HG02970 (cell line): ENCODE results near the gene FBXO22.
A peak's percentile ranks its signal among the peaks of the same experiment; 100 is the strongest.
"Not testable (repeated sequence)": the region's sequence is repeated elsewhere in the genome, so short reads cannot be mapped to it uniquely, and the experiment has no call there.

Experiments
- ATAC-seq: cut with Tn5 transposase; IDR thresholded peaks from one replicate; pipeline ENCODE4 v1.9.1; 2021; ENCODE audit warnings: mild to moderate bottlenecking, moderate library complexity, moderate number of reproducible peaks; ENCODE audit not compliant: unreplicated experiment, low FRiP score

FBXO22 gene

GRCh38 chr15:75903331-75904239, at the start of gene FBXO22:
TSS of gene FBXO22 (plus strand) at chr15:75903878. CDS start at chr15:75903964, 86 bp downstream.
- peak; percentile 92 for ATAC-seq

GRCh38 chr15:75857886-75858285, 45.8 kb upstream of the FBXO22 start:
- no peak for ATAC-seq

DNA sequence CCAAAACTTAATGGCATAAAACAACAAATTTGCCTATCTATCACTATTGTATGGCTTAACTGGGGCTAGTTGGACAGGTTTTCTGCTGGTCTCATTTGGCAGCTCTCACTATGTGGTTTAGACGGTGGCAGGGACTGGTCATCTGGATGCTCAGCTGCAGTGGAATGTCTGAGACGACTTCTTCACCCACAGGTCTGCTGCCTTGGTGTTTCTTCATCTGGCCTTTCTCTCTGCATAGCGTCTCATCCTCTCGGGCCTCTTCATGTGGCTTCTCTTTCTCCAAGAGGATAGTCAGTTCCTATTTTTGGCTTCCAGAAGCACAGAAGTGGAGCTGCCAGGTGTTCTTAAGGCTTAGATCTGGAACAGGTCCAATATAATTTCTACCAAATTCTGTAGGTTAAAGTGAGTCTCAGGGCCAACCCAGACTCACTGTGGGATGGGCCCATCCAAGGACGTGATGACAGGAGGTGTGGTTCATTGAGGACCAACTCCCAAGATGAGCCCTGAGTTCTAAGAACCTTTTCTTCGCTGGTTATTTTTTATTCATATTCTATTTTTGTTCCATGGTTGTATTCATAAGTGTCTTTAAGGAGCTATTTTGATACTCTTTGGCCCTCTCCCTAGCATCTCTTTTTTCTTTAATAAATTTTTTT, 41.8 kb upstream of the FBXO22 start:
- ATAC-seq: no peak

DNA sequence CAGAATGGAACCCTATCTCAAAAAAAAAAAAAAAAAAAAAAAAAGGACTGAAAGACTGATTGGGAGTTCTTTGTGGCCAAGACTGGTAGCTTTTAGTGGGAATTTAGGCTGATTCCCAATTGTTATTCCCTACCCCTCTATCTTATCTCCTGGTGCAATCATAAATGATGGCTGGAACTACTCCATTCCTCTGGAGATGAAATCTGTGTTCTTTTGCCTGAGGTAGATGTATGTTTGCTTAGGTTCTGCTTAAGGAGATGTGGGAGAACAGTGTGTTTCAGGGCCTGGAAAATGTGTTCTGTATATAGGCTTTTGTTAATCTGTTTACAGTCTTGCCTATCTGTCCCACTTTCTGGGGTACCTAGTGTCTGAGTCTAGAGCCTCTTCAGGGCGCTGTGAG, 40.9 kb upstream of the FBXO22 start:
- ATAC-seq: no peak

DNA sequence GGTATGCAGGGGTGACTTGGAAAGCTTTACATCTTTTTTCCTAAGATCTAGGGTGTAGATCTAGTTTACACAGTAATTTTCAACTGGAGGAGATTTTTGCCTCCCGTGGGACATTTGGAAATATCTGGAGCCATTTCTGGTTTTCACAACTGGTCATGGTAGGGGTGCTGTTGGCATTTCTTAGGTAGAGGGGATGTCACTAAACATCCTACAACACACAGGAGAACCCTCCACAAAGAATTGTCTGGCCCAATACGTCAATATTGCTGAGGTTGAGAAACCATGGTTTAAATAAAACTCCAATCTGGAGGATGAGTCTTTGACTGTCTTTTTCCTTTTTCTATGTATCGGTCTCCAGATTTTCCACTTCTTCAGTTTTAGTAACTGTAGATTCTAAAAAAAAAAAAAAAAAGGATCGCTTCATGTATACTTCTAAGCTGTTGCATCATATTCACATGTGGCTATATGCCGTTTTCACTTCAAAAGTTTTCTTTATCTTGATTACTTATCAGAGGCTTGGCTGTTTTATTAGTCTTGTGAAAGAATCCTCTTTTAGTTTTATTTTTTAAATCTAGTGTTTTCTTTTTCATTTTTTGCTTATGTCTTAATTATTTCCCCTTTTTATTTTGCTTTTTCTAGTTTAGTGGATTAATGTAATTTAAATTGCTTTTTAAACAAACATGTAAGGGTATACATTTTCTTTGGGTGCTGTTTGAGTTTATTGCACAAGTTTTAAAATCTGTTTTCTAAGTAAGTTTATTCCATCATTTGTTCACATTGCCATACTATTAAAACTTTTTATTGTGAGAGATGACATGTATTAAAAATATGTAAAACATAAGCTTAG, 39.2 kb upstream of the FBXO22 start:
- ATAC-seq: no peak

DNA sequence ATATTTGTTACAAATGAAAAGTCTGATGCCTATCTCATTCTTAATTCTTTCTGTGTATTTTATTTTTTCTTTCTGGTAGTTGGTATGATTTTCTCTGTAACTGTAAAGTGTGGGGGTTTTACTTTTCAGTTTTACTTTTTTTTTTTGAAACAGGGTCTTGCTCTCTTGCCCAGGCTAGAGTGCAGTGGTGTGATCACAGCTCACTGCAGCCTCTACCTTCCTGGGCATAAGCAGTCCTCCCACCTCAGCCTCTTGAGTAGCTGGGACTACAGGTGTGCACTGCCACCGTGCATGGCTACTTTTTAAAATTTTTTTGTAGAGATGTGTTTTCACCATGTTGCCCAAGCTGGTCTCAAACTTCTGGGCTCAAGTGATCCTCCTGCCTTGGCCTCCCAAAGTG, 37.6 kb upstream of the FBXO22 start:
- not testable (repeated sequence) for ATAC-seq

GRCh38 chr15:75866916-75867315, 36.8 kb upstream of the FBXO22 start:
- ATAC-seq: no peak

DNA sequence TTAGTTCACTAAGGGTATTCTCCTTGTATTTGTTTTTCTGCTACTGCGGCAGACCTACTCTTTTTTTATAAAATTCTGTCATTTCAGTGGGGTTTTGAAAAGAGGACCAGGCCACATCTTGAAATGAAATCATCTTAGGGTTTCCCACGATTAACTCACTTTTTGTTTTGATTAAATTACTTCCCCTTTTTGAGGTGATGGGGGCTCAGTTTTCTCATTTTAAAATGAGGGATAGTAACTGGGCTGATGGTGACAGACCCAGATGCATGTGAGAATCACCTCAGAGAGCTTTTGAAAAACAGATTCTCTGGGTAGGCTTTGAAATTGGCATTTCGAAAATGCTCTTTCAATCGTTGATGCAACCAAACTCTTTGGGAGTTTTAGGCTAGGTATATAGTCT, 36.2 kb upstream of the FBXO22 start:
- ATAC-seq: no peak

- no peak for ATAC-seq
These were observed 35.7 kb upstream of the FBXO22 start for GRCh38 chr15:75868019-75868418.

DNA sequence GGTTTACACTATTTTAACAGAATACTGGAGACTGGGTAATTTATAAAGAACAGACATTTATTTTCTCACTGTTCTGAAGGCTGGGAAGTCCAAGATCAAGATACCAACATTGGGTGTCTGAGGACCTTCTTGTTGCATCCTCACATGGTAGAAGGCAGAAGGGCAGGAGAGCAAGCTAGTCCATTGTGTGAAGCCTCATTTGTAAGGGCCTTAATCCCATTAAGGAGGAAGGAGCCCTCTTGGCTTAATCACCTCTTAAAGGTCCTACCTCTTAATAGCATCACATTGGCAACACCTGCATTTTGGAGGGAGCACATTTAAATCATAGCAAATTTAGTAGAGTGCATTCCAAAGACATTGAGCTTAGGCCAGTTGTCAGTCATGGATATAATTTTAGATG, 34.2 kb upstream of the FBXO22 start:
- ATAC-seq: no peak

GRCh38 chr15:75871589-75871988, 32.1 kb upstream of the FBXO22 start:
- ATAC-seq: not testable (repeated sequence)

DNA sequence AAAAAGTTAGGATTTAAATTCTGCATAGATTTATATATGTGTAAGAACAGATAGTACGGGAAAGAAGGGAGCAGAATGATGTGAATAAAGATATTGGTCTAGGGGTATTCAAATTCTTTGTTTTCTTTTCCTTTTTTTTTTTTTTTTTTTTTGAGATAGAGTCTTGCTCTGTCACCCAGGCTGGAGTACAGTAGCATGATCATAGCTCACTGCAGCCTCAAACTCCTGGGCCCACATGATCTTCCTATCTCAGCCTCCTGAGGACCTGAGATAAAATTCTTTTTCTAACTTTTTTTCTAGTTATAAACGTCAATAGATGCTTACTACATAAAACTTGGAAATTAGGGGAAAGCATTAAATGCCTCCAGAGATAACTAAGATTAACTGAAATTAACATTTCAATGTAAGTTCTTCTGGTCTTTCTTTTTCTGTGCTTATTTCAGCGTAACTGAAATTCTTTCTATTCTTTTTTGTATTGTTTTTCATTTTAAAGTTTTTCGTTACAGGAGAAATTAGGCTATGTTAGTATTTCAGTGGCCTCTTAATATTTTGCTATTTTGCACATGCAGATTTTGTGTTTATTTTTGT, 31.2 kb upstream of the FBXO22 start:
- no peak for ATAC-seq

GRCh38 chr15:75884041-75884440, 19.6 kb upstream of the FBXO22 start:
- no peak for ATAC-seq

GRCh38 chr15:75887178-75887577, 16.5 kb upstream of the FBXO22 start:
- no peak for ATAC-seq

- no peak for ATAC-seq
These were observed 11.8 kb upstream of the FBXO22 start for GRCh38 chr15:75891895-75892294.

DNA sequence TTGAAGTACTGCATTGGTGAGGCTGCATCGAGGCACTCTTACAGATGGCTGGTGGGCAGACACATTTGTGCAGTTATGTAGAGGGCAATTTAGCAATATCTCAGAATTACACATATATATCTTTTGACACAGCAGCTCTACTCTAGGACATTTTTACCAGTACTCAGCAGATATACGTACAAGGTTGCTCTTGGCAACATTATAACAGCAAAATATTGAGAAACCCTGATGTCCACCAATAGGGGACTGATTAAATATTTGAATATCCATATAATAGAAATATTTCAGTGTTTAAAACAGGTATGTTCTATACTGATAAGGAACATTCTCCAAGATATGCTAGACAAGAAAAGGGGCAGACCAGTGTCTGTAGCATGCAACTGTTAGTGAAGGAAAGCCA, 7.9 kb upstream of the FBXO22 start:
- ATAC-seq: no peak

DNA sequence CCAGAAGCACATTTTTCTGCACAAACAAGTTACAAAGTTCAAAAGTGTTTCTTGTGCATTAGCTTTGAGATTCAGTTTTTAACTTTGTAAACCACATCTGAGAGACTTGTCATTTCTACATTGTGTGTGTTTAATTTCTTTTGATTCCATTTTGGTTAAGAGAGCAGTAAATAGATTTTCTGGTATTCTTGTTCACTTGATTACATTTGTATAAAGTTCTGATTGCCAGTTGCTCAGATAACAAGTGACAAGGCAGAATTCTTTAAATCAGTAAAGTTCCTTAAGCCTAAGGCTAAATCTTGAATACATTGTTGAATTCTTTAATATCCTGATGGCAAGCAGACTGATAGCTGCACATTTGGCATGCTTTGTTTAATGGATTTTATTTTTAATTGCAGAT, 3.1 kb upstream of the FBXO22 start:
- ATAC-seq: no peak

DNA sequence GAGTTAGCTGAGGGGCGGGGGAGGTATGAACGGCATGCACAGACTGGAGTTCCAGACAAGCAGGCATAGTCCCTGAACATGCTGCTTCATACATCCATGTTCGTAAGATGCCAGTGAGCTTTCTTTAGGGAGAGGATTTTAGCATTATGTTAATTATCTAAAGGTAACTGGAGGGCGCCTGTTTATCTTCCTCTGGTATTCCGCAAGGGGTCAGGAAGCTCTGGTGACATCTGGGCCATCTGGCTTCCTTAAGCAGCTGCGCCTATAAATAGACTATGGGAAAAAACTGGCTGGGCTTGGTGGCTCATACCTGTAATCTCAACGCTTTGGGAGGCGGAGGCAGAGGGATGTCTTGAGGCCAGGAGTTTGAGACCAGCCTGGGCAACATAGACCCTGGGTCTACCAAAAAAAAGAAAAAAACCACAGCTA, 1.5 kb upstream of the FBXO22 start:
- no peak for ATAC-seq

GRCh38 chr15:75905231-75905630, 1.6 kb downstream of the FBXO22 start:
- no peak for ATAC-seq

- ATAC-seq: not testable (repeated sequence)
These were observed 6.7 kb downstream of the FBXO22 start for GRCh38 chr15:75910355-75910754.
